ENCODE results near the gene AP1S3. TPM values are rescaled to one million over a fixed set of nuclear protein-coding genes. Genes with fewer than 3 reads are reported as not detected.

AP1S3 gene
- total RNA-seq, 1 donor from 2014 or later, result 0.80 TPM

DNA sequence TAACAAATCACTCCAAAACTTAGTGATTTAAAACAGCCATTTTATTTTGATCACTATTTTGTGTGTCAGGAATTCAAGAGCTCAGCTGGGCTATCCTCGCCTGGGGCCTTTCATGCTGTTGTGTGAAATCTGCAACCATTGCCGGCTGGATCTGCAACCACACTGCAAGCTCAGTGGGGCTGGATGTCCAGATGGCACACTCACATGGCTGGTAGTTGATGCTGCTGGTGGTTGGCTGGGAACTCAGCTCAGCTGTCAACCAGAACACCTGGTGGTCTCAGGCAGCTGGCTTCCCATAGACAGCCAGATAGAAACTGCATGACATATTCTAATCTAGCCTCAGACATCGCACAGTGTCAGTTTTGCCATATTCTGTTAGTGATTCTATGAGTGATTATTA is 30.6 kb upstream of the AP1S3 start:
- DNase-seq (ENCODE audit: low spot score), result no peak
- Mint-ChIP-seq H3K4me3 (ENCODE audit: unreplicated experiment) (no peak overlapping the region), H3K27ac (ENCODE audit: unreplicated experiment) (no peak overlapping the region), H3K36me3 (ENCODE audit: low read depth, unreplicated experiment) (peaks cover 5% of the 10 kb centered on the region), H3K27me3 (ENCODE audit: unreplicated experiment) (no peaks in the 10 kb centered on the region), H3K4me1 (ENCODE audit: unreplicated experiment) (peaks cover 8% of the 10 kb centered on the region), H3K9me3 (ENCODE audit: unreplicated experiment) (no peaks in the 10 kb centered on the region)
- TF ChIP-seq, protein P1, sequence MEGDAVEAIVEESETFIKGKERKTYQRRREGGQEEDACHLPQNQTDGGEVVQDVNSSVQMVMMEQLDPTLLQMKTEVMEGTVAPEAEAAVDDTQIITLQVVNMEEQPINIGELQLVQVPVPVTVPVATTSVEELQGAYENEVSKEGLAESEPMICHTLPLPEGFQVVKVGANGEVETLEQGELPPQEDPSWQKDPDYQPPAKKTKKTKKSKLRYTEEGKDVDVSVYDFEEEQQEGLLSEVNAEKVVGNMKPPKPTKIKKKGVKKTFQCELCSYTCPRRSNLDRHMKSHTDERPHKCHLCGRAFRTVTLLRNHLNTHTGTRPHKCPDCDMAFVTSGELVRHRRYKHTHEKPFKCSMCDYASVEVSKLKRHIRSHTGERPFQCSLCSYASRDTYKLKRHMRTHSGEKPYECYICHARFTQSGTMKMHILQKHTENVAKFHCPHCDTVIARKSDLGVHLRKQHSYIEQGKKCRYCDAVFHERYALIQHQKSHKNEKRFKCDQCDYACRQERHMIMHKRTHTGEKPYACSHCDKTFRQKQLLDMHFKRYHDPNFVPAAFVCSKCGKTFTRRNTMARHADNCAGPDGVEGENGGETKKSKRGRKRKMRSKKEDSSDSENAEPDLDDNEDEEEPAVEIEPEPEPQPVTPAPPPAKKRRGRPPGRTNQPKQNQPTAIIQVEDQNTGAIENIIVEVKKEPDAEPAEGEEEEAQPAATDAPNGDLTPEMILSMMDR (IDR thresholded peaks at IDR 0.05; ENCODE audit: unreplicated experiment), result no peak

GRCh38 chr2:223865907-223866508 is 28.6 kb upstream of the AP1S3 start:
- no peak overlapping the region for H3K27ac Mint-ChIP-seq (ENCODE audit: unreplicated experiment)
- H3K4me1 Mint-ChIP-seq (ENCODE audit: unreplicated experiment), result peaks cover 8% of the 10 kb centered on the region
- no peak for DNase-seq (ENCODE audit: low spot score)
- H3K9me3 Mint-ChIP-seq (ENCODE audit: unreplicated experiment), result no peaks in the 10 kb centered on the region
- TF ChIP-seq, protein P1 (IDR thresholded peaks at IDR 0.05; ENCODE audit: unreplicated experiment), result no peak
- H3K4me3 Mint-ChIP-seq (ENCODE audit: unreplicated experiment), result no peak overlapping the region
- H3K36me3 Mint-ChIP-seq (ENCODE audit: low read depth, unreplicated experiment), result peaks cover 5% of the 10 kb centered on the region
- no peaks in the 10 kb centered on the region for H3K27me3 Mint-ChIP-seq (ENCODE audit: unreplicated experiment)

DNA sequence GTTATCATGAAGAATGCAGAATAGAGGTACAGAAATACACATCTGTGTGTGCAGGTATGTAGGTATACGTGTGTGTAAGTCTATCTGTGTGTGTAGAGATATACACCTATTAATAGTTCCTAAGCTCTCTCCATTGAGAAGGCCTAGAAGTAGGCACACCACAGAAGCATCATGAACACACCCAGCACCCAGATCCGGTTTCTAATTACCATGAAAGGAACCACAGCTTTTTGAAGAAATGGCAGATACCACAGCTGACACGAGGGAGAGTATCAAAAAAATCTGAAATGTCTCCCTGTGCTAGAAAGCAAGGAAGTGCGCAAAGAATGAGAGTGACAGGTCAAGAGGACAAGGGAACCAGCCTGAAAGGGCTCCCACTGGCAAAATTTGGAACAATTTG is 27.7 kb upstream of the AP1S3 start:
- Mint-ChIP-seq H3K36me3 (ENCODE audit: low read depth, unreplicated experiment) (peaks cover 5% of the 10 kb centered on the region), H3K27me3 (ENCODE audit: unreplicated experiment) (no peaks in the 10 kb centered on the region), H3K4me3 (ENCODE audit: unreplicated experiment) (no peak overlapping the region), H3K4me1 (ENCODE audit: unreplicated experiment) (peaks cover 8% of the 10 kb centered on the region), H3K27ac (ENCODE audit: unreplicated experiment) (no peak overlapping the region), H3K9me3 (ENCODE audit: unreplicated experiment) (no peaks in the 10 kb centered on the region)
- TF ChIP-seq, protein P1 (IDR thresholded peaks at IDR 0.05; ENCODE audit: unreplicated experiment), result no peak
- DNase-seq (ENCODE audit: low spot score), result no peak

GRCh38 chr2:223863491-223863890 is 26.1 kb upstream of the AP1S3 start:
- H3K4me1 Mint-ChIP-seq (ENCODE audit: unreplicated experiment), result peaks cover 8% of the 10 kb centered on the region
- TF ChIP-seq, protein P1 (IDR thresholded peaks at IDR 0.05; ENCODE audit: unreplicated experiment), result no peak
- no peak for DNase-seq (ENCODE audit: low spot score)
- no peaks in the 10 kb centered on the region for H3K9me3 Mint-ChIP-seq (ENCODE audit: unreplicated experiment)
- H3K27me3 Mint-ChIP-seq (ENCODE audit: unreplicated experiment), result peaks cover 3% of the 10 kb centered on the region
- no peaks in the 10 kb centered on the region for H3K36me3 Mint-ChIP-seq (ENCODE audit: low read depth, unreplicated experiment)
- H3K4me3 Mint-ChIP-seq (ENCODE audit: unreplicated experiment), result no peak overlapping the region
- H3K27ac Mint-ChIP-seq (ENCODE audit: unreplicated experiment), result no peak overlapping the region

DNA sequence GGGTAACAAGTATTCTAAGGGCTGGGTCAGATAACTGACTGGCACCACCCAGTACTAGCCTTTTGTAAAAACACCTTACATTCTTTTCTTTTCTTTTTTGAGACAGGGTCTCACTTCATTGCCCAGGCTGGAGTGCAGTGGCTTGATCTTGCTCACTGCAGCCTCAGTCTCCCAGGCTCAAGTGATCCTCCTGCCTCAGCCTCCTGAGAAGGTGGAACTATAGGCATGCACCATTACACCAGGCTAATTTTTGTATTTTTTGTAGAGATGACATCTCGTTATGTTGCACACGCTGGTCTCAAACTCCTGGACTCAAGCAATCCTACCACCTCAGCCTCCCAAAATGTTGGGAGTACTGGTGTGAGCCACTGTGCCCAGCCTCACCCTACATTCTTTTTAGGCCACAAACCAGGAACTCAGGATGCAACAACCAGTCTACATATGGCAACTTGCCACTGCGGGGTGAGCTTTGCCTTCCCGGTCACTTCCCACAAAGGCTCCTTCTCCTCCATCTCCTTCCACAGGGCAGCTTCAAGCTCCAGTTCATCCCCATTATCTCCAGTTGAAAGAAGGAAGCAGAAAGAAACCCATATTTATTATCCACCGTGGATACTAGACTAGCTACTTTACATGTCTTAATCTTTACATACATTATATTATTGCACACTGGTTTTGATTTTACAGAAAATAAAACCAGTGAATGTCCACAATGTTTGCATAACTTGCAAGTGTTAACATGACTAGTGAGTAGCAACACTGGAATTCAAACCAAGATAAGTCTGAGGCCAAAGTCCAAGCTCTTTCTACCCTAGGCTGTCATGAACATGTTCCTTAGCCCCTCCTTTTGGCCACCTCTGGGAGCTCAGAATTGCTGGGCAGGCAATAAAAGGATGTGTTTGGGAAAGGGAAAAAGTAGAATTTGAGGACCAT is 23.7 kb upstream of the AP1S3 start:
- no peaks in the 10 kb centered on the region for H3K9me3 Mint-ChIP-seq (ENCODE audit: unreplicated experiment)
- H3K27ac Mint-ChIP-seq (ENCODE audit: unreplicated experiment), result no peak overlapping the region
- H3K36me3 Mint-ChIP-seq (ENCODE audit: low read depth, unreplicated experiment), result no peaks in the 10 kb centered on the region
- H3K4me3 Mint-ChIP-seq (ENCODE audit: unreplicated experiment), result no peak overlapping the region
- peaks cover 3% of the 10 kb centered on the region for H3K27me3 Mint-ChIP-seq (ENCODE audit: unreplicated experiment)
- peaks cover 8% of the 10 kb centered on the region for H3K4me1 Mint-ChIP-seq (ENCODE audit: unreplicated experiment)
- TF ChIP-seq, protein P1 (IDR thresholded peaks at IDR 0.05; ENCODE audit: unreplicated experiment), result no peak
- DNase-seq (ENCODE audit: low spot score), result no peak

Data from endothelial cell (in vitro differentiated cells).